H9 (cell line): ENCODE data around the gene KLK15. TPM values are rescaled to one million over a fixed set of nuclear protein-coding genes. Genes with fewer than 3 reads are reported as not detected.

ENCODE experiments used
- DNase-seq: peaks from one replicate; pipeline ENCODE4 v3.0.0-alpha.2; 2017
- H2AFZ ChIP-seq: one replicate; pipeline ENCODE4 v1.6.1; 2013; ENCODE audit warnings: mild to moderate bottlenecking, low read length, control low read depth, moderate library complexity
- H2AK5ac ChIP-seq: 2 replicates; pipeline ENCODE4 v1.6.1; 2013; ENCODE audit warnings: low read length, control low read depth, mixed read lengths; ENCODE audit not compliant: insufficient read length
- H2BK120ac ChIP-seq: one replicate; pipeline ENCODE4 v1.6.1; 2013; ENCODE audit warnings: low read depth, mild to moderate bottlenecking, low read length, control low read depth, inconsistent platforms; ENCODE audit not compliant: poor library complexity, severe bottlenecking
- H2BK12ac ChIP-seq: 2 replicates; pipeline ENCODE4 v1.6.1; 2013; ENCODE audit warnings: low read length, control low read depth, mixed read lengths, low read depth; ENCODE audit not compliant: insufficient read length
- H2BK15ac ChIP-seq: 2 replicates; pipeline ENCODE4 v1.6.1; 2013; ENCODE audit warnings: low read depth, low read length, control low read depth
- H2BK20ac ChIP-seq: one replicate; pipeline ENCODE4 v1.6.1; 2013; ENCODE audit warnings: low read depth, mild to moderate bottlenecking, low read length, control low read depth, inconsistent platforms; ENCODE audit not compliant: poor library complexity, severe bottlenecking
- H2BK5ac ChIP-seq: 2 replicates; pipeline ENCODE4 v1.6.1; 2013; ENCODE audit warnings: low read length, control low read depth, mixed read lengths; ENCODE audit not compliant: insufficient read length
- H3K14ac ChIP-seq: 2 replicates; pipeline ENCODE4 v1.6.1; 2013; ENCODE audit warnings: low read length, control low read depth; ENCODE audit not compliant: insufficient read depth
- H3K18ac ChIP-seq: 2 replicates; pipeline ENCODE4 v1.6.1; 2013; ENCODE audit warnings: low read depth, mild to moderate bottlenecking, mixed read lengths, low read length, control low read depth; ENCODE audit not compliant: insufficient read length
- H3K23ac ChIP-seq: 2 replicates; pipeline ENCODE4 v1.6.1; 2013; ENCODE audit warnings: low read length, control low read depth, mixed read lengths, low read depth; ENCODE audit not compliant: insufficient read length
- H3K23me2 ChIP-seq: 2 replicates; pipeline ENCODE4 v1.6.1; 2013; ENCODE audit warnings: low read depth, mild to moderate bottlenecking, mixed read lengths, low read length, control low read depth; ENCODE audit not compliant: insufficient read length, poor library complexity, severe bottlenecking
- H3K27ac ChIP-seq: 2 replicates; pipeline ENCODE4 v1.5.1; 2013; ENCODE audit warnings: low read length, control low read depth, mixed read lengths, low read depth; ENCODE audit not compliant: insufficient read length
- H3K27me3 ChIP-seq: 2 replicates; pipeline ENCODE4 v1.6.1; 2013; ENCODE audit warnings: low read length, control low read depth, inconsistent platforms; ENCODE audit not compliant: insufficient read depth
- H3K4ac ChIP-seq: 2 replicates; pipeline ENCODE4 v1.6.1; 2013; ENCODE audit warnings: low read depth, mild to moderate bottlenecking, control low read depth, inconsistent platforms, low read length, moderate library complexity
- H3K4me1 ChIP-seq: 2 replicates; pipeline ENCODE4 v1.6.1; 2013; ENCODE audit warnings: low read length, control low read depth, inconsistent platforms; ENCODE audit not compliant: insufficient read depth
- H3K4me2 ChIP-seq: 2 replicates; pipeline ENCODE4 v1.6.1; 2013; ENCODE audit warnings: low read length, control low read depth, mixed read lengths; ENCODE audit not compliant: insufficient read length, insufficient read depth
- H3K56ac ChIP-seq: 2 replicates; pipeline ENCODE4 v1.6.1; 2013; ENCODE audit warnings: low read depth, mild to moderate bottlenecking, mixed read lengths, low read length, control low read depth; ENCODE audit not compliant: insufficient read length
- H3K79me1 ChIP-seq: 2 replicates; pipeline ENCODE4 v1.6.1; 2013; ENCODE audit warnings: low read depth, mild to moderate bottlenecking, moderate library complexity, low read length, control low read depth, inconsistent platforms; ENCODE audit not compliant: insufficient read depth, poor library complexity, severe bottlenecking
- H3K79me2 ChIP-seq: 2 replicates; pipeline ENCODE4 v1.6.1; 2013; ENCODE audit warnings: low read length, control low read depth, inconsistent platforms; ENCODE audit not compliant: insufficient read depth
- H3K9ac ChIP-seq: 2 replicates; pipeline ENCODE4 v1.6.1; 2013; ENCODE audit warnings: low read length, control low read depth, mixed read lengths; ENCODE audit not compliant: insufficient read length; ENCODE audit errors: extremely low read depth
- H3K9me3 ChIP-seq: one replicate; pipeline ENCODE4 v1.6.1; 2013; ENCODE audit warnings: low read depth, low read length, inconsistent platforms; ENCODE audit not compliant: control insufficient read depth
- H3T11ph ChIP-seq: one replicate; pipeline ENCODE4 v1.6.1; 2013; ENCODE audit warnings: mild to moderate bottlenecking, low read length, control low read depth, inconsistent platforms
- H4K20me1 ChIP-seq: one replicate; pipeline ENCODE4 v1.6.1; 2013; ENCODE audit not compliant: control insufficient read depth, insufficient read length, insufficient read depth
- H4K5ac ChIP-seq: 2 replicates; pipeline ENCODE4 v1.6.1; 2013; ENCODE audit warnings: low read depth, mild to moderate bottlenecking, mixed read lengths, low read length, control low read depth; ENCODE audit not compliant: insufficient read length
- H4K8ac ChIP-seq: replicated peaks from 2 replicates; pipeline ENCODE4 v1.6.1; 2013; ENCODE audit warnings: low read length, control low read depth, mixed read lengths, low read depth; ENCODE audit not compliant: insufficient read length
- H4K91ac ChIP-seq: 2 replicates; pipeline ENCODE4 v1.6.1; 2013; ENCODE audit warnings: low read depth, mild to moderate bottlenecking, moderate library complexity, mixed read lengths, low read length, control low read depth; ENCODE audit not compliant: insufficient read length
- H3K27ac Mint-ChIP-seq, 3 experiments: 2 replicates in 2 of 3; 3 replicates in 1 of 3; pipeline ENCODE4 v1.8.0; 2020 to 2021; ENCODE audit warnings: mixed read lengths in 3 of 3, mild to moderate bottlenecking in 1 of 3, moderate library complexity in 1 of 3
- H3K27me3 Mint-ChIP-seq: 2 replicates; pipeline ENCODE4 v1.8.0; 2021; ENCODE audit warnings: low read depth, mild to moderate bottlenecking, moderate library complexity, mixed read lengths
- H3K36me3 Mint-ChIP-seq, 3 experiments: 2 replicates in 2 of 3; 3 replicates in 1 of 3; pipeline ENCODE4 v1.8.0; 2020 to 2021; ENCODE audit warnings: low read depth in 3 of 3, mixed read lengths in 3 of 3; ENCODE audit not compliant: insufficient read depth in 1 of 3
- H3K4me1 Mint-ChIP-seq, 2 experiments: 2 replicates each; pipeline ENCODE4 v1.8.0; 2020; ENCODE audit warnings: mixed read lengths in 2 of 2
- H3K4me3 Mint-ChIP-seq, 2 experiments: 2 replicates in 1 of 2; 3 replicates in 1 of 2; pipeline ENCODE4 v1.8.0; 2020 to 2021; ENCODE audit warnings: mild to moderate bottlenecking in 2 of 2, mixed read lengths in 2 of 2, moderate library complexity in 1 of 2
- H3K9me3 Mint-ChIP-seq, 2 experiments: 2 replicates in 1 of 2; 3 replicates in 1 of 2; pipeline ENCODE4 v1.8.0; 2020; ENCODE audit warnings: mild to moderate bottlenecking in 2 of 2, mixed read lengths in 2 of 2, moderate library complexity in 1 of 2
- CTCF ChIP-seq: fragments of 200-600 bp; sonication (generic); conservative IDR thresholded peaks from 3 replicates; pipeline ENCODE4 v1.8.0; 2021; ENCODE audit warnings: antibody characterized with exemption, mild to moderate bottlenecking
- WGBS: extraction: QIAGEN DNeasy Blood & Tissue Kit; methylation state at CpG from one replicate; pipeline ENCODE4 v1.1.7; 2013; ENCODE audit warnings: missing lambda C conversion rate, low lambda C conversion rate, mixed read lengths; ENCODE audit not compliant: insufficient read length; ENCODE audit errors: extremely low coverage; 5-methylcytosine and 5-hydroxymethylcytosine counted together
- total RNA-seq: library from RNA; stranded (reverse); gene quantifications from 2 replicates; pipeline ENCODE4 v1.2.1, GENCODE V29; 2021

KLK15 gene
- total RNA-seq, 1 experiment from 2014 or later = not detected

- H3K4me3 Mint-ChIP-seq = no peak overlapping the region
- WGBS = no CpG with 5 or more reads among the region's 5 CpGs
- TF ChIP-seq CTCF = no peak
These were observed 57.2 kb downstream of the KLK15 start for GRCh38 chr19:50776131-50776530.

More at GRCh38 chr19:50776131-50776530, 57.2 kb downstream of the KLK15 start:
- no peak overlapping the region for H3K9ac ChIP-seq
- no peak overlapping the region for H3K4ac ChIP-seq
- no peak for DNase-seq
- H2BK120ac ChIP-seq = no peak overlapping the region
- H3K79me2 ChIP-seq = no peaks in the 10 kb centered on the region
- peaks cover 17% of the 10 kb centered on the region; the same call in 1 of the 2 replicates for H3K27me3 ChIP-seq
- H3K23me2 ChIP-seq = no peaks in the 10 kb centered on the region
- H4K20me1 ChIP-seq = no peaks in the 10 kb centered on the region
- H3K9me3 Mint-ChIP-seq = peaks cover 2 to 13% of the 10 kb centered on the region in 2 experiments; a peak in 4 of 5 replicates
- no peaks in the 10 kb centered on the region for H3K36me3 Mint-ChIP-seq
- H4K8ac ChIP-seq = no peak overlapping the region
- no peak overlapping the region for H3K27ac ChIP-seq
- H4K91ac ChIP-seq = no peak overlapping the region
- H3K4me2 ChIP-seq = no peak overlapping the region
- no peak overlapping the region for H2BK15ac ChIP-seq
- H3K4me1 Mint-ChIP-seq = peaks cover 14 to 23% of the 10 kb centered on the region in 2 experiments
- H3K56ac ChIP-seq = no peak overlapping the region
- H3K9me3 ChIP-seq = no peaks in the 10 kb centered on the region
- peaks cover 92% of the 10 kb centered on the region for H3K27me3 Mint-ChIP-seq
- H2BK20ac ChIP-seq = no peak overlapping the region
- H3K23ac ChIP-seq = no peak overlapping the region
- H3K27ac Mint-ChIP-seq = no peak overlapping the region
- H3T11ph ChIP-seq = no peak overlapping the region
- no peak overlapping the region for H2AFZ ChIP-seq
- H2BK12ac ChIP-seq = no peak overlapping the region
- H3K4me1 ChIP-seq = peaks cover 2% of the 10 kb centered on the region; the same call in 1 of the 2 replicates
- H3K18ac ChIP-seq = no peak overlapping the region
- H3K79me1 ChIP-seq = no peaks in the 10 kb centered on the region
- no peak overlapping the region for H2AK5ac ChIP-seq
- no peak overlapping the region for H3K14ac ChIP-seq
- H4K5ac ChIP-seq = no peak overlapping the region
- no peak overlapping the region for H2BK5ac ChIP-seq

Other genes starting within 250 kb of the KLK15 start
- 2.8 and 3.1 TPM in 2 replicates for gene SYT3, start 193.7 kb downstream of the KLK15 start, total RNA-seq
- gene C19orf81, start 184.1 kb downstream of the KLK15 start, total RNA-seq = 9.6 and 11.0 TPM in 2 replicates
- 1.4 and 1.7 TPM in 2 replicates for gene SHANK1, start 113.8 kb downstream of the KLK15 start, total RNA-seq
- 3.8 and 3.9 TPM in 2 replicates for gene CLEC11A, start 110.2 kb downstream of the KLK15 start, total RNA-seq
- gene GPR32, start 63.1 kb downstream of the KLK15 start, total RNA-seq = not detected in 2 replicates
- not detected in 2 replicates for gene ACP4, start 43.2 kb downstream of the KLK15 start, total RNA-seq
- 2.1 and 2.3 TPM in 2 replicates for gene KLK1, start 9.8 kb downstream of the KLK15 start, total RNA-seq
- not detected in 2 replicates for gene KLK3, start 21.3 kb upstream of the KLK15 start, total RNA-seq
- not detected in 2 replicates for gene KLK2, start 39.9 kb upstream of the KLK15 start, total RNA-seq
- gene KLK4, start 77.8 kb upstream of the KLK15 start, total RNA-seq = 0.48 TPM in 1 of 2 replicates, not detected in the other
- not detected in 2 replicates for gene KLK5, start 119.5 kb upstream of the KLK15 start, total RNA-seq
- gene KLK6, start 136.0 kb upstream of the KLK15 start, total RNA-seq = 2.6 and 3.4 TPM in 2 replicates
- 0.13 and 0.52 TPM in 2 replicates for gene KLK7, start 150.3 kb upstream of the KLK15 start, total RNA-seq
- 2.7 and 2.9 TPM in 2 replicates for gene KLK8, start 168.0 kb upstream of the KLK15 start, total RNA-seq
- 1.3 and 1.4 TPM in 2 replicates for gene KLK10, start 186.1 kb upstream of the KLK15 start, total RNA-seq
- not detected in 2 replicates for gene KLK11, start 193.0 kb upstream of the KLK15 start, total RNA-seq
- gene KLK12, start 201.4 kb upstream of the KLK15 start, total RNA-seq = not detected in 2 replicates
- 3.0 and 4.2 TPM in 2 replicates for gene KLK13, start 231.5 kb upstream of the KLK15 start, total RNA-seq
- 0.26 and 0.46 TPM in 2 replicates for gene KLK14, start 249.3 kb upstream of the KLK15 start, total RNA-seq